Stimulated activated CD4-positive, alpha-beta T cell treated with anti-CD3 and anti-CD28 coated beads, Interleukin-4, amount 100 ng/mL, for 4 hours (primary cell): ENCODE measurements around the gene HIPK1.

ENCODE experiments used
- DNase-seq, 2 experiments: peaks; one replicate each; pipeline ENCODE4 v3.0.0-alpha.2; 2020

HIPK1 gene

GRCh38 chr1:113913887-113914664, 15.0 kb upstream of the HIPK1 start:
- no peak for DNase-seq

GRCh38 chr1:113916974-113917373, 12.2 kb upstream of the HIPK1 start:
- DNase-seq, result no peak

GRCh38 chr1:113917400-113918082, 11.6 kb upstream of the HIPK1 start:
- DNase-seq, result no peak

DNA sequence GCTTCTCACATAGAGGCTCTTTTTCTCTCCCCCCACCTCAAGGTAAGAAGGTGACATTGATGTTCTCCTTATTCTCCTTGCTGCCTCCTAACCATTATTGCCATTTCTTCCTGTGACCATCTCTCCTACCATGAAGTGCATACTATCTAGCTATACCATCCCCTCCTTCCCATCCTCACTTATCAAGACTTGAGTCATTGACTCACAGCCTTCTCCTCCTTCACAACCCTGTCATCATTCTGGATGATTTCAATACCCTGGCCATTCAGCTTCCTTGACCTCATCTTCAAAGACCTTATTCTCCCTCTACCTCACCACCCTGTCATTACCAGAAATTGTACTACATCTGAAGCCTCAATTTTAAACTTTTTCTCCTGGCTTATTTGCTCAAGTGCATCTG, 10.9 kb upstream of the HIPK1 start:
- DNase-seq, result no peak

- DNase-seq, result no peak
Measured at GRCh38 chr1:113922957-113923356, 6.2 kb upstream of the HIPK1 start.

DNA sequence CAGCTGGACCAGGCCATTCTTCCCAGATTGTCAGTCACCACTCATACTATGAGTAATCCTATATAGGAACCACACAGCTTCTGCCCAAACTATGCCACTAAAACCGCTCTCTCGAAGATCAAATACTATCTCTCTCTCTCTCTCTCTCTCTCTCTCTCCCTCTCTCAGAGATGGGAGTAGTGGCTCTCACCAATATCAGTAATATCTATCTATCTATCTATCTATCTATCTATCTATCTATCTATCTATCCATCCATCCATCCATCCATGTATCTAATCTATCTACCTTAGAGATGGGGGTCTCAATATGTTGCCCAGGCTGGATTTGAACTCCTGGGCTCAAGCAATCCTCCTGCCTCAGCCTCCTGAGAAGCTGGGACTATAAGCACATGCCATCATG, 4.7 kb upstream of the HIPK1 start:
- DNase-seq, result no peak

DNA sequence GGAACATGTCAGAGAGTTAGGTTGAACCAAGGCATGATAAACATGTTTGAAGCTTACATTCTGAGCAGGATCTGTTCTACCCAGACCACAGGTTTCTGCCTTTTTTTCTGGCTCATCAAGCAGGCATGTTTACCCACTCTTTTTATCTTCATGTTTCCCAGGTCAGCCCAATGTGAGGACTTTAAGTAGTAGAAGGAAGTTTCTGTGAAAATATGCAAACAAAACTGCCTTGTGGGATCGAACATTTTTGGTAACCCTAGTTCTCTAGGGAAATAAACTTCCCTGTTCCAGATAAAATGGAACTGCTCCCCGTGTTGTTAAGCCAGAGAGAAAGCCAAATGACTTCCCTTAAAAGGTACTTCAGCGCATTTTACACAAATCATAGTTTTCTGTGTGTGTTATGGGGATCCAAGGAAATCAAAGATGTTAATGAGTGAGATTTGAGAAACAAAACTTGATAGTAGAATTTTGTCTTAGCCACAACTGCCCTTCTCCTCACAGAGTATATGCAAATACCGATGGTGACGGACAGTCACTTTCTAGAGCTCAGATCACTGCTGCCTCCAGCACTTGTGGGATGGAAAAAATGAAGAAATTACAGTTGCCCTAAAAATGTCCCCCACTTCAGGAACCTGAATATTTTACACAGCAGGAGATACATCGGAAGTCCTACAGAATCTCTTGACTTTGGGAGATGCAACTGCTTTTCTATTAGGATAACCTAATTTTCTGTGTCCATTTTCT, 765 bp upstream of the HIPK1 start:
- no peak for DNase-seq

DNA sequence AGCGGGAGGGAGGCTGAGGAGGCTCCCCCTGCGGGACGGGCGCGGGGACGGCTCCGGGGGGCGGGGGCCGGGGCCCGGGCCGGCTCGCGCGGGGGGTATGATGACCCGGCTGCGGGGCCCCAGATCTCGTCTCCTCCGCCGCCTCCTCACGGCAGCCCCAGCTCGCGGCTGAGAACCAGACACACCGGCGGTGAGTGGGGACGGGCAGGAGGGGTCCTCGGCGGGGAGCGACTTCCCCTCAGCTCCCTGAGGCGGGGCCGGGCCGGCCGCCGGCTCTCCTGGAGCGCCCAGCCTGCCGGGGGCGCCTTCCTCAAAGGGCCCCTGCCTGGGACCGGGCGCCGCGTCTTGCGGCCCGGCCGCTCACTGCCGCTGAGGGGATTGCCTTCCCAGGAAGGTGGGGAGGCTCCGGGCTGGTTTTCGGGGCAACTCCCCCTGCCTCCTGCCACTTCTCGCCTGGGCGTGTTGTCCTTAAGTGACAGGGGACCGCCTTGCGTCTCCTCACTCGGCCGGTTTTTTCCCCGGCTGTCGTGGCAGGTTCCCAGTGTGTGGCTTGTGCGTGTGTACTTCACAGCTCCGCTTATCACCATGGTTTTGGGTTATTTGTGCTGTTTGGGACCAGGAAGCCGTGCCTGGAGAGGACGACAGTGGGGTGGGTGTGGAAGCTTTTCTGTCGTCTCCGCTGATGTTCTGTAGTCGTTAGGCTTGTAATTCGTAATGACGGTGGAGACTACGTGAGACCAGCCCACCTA, 800 bp downstream of the HIPK1 start:
- DNase-seq, result peak; percentile 44 to 51

- DNase-seq, result peak; percentile 27 to 57
Measured at GRCh38 chr1:113930499-113931161, 1.5 kb downstream of the HIPK1 start.

- DNase-seq, result no peak
Measured at GRCh38 chr1:113931451-113931851, 2.3 kb downstream of the HIPK1 start.

DNA sequence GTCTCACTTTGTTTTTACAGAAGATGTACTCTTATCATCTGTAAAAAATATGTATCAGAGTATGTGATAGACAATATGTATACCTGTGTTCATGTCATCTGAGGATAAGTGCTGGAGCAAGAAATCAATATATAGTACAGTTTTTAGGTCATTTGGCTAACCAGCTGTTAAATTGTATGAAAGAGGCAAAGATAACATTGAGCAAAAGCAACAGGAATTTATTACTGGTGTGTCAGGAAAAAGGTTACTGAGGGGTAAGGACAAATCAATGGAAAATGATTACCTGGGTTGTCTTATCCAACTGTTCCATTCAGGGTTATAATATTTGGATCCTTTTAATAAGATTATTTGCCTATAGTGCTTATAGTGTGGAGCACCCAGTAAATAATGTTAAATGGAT, 4.9 kb downstream of the HIPK1 start:
- no peak for DNase-seq

DNA sequence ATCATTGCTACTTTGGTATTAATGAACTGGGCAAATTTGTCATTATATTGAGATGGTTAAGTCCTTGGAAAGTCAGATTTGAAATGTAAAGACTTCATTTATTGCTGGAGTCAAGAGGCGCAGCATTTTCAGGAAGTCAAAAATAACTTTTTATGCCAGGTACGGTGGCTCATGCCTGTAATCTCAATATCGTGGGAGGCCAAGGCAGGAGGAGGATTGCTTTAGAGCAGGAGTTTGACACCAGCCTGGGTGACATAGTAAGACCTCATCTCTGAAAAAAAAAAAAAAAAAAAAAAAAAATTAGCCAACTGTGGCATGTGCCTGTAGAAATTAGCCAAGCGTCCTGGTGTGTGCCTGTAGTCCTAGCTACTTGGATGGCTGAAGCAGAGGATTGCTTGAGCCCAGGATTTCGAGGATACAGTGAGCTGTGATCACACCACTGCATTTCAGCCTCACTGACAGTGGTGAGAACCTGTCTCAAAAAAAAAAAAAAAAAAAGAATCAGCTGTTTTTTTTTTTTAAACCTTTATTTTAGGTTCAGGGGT, 5.5 kb downstream of the HIPK1 start:
- no peak for DNase-seq

DNA sequence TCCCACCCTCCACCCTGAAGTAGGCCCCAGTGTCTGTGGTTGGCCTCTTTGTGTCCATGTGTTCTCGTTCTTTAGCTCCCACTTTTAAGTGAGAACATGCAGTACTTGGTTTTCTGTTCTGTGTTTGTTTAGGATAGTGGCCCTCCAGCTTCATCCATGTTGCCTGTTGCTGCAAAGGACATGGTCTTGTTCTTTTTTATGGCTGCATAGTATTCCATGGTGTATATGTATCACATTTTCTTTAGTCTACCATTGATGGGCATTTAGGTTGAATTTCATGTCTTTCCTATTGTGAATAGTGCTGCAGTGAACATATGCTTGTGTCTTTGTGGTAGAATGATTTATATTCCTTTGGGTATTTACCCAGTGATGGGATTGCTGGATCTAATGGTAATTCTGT, 6.1 kb downstream of the HIPK1 start:
- DNase-seq, result no peak

GRCh38 chr1:113935970-113936369, 6.8 kb downstream of the HIPK1 start:
- DNase-seq, result no peak

DNA sequence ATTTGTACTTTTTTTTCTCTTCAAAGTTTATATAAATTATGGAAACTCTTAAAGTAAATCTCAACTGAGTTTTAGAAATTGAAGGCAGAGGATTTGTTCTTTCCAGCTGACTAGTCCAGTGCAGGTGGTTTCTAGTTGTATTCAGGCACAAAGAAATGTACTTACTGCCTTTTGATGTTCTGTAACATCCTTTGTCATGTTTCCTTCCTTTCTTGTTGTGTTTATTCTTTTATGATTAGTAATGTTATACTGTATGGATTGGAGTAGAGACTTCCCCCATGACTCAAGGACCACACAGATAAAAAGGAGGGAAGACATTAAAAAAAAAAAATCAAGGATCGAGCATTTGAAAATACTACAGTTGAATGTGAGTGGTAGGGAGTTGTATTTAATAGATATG, 8.0 kb downstream of the HIPK1 start:
- DNase-seq, result no peak

DNA sequence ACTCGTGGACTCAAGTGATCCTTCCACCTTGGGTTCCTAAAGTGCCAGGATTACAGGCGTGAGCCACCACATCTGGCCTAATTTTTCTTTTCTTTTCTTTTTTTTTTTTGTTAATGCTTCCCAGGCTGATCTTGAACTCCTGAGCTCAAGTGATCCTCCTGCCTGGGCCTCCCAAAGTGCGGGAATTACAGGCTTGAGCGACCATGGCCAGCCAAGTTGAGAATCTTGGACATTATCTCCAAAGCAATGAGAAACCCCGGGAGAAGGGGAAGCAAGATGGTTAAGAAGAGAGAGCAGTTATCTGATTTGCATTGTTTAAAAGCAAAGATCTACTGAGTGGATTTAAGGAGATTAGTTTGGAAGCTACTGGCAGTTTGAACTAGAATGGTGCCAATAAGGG, 9.1 kb downstream of the HIPK1 start:
- no peak for DNase-seq

DNA sequence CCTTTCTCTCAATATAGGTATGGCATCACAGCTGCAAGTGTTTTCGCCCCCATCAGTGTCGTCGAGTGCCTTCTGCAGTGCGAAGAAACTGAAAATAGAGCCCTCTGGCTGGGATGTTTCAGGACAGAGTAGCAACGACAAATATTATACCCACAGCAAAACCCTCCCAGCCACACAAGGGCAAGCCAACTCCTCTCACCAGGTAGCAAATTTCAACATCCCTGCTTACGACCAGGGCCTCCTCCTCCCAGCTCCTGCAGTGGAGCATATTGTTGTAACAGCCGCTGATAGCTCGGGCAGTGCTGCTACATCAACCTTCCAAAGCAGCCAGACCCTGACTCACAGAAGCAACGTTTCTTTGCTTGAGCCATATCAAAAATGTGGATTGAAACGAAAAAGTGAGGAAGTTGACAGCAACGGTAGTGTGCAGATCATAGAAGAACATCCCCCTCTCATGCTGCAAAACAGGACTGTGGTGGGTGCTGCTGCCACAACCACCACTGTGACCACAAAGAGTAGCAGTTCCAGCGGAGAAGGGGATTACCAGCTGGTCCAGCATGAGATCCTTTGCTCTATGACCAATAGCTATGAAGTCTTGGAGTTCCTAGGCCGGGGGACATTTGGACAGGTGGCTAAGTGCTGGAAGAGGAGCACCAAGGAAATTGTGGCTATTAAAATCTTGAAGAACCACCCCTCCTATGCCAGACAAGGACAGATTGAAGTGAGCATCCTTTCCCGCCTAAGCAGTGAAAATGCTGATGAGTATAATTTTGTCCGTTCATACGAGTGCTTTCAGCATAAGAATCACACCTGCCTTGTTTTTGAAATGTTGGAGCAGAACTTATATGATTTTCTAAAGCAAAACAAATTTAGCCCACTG, 11.5 kb downstream of the HIPK1 start:
- DNase-seq, result peak in 1 of 2 experiments; percentile 19

DNA sequence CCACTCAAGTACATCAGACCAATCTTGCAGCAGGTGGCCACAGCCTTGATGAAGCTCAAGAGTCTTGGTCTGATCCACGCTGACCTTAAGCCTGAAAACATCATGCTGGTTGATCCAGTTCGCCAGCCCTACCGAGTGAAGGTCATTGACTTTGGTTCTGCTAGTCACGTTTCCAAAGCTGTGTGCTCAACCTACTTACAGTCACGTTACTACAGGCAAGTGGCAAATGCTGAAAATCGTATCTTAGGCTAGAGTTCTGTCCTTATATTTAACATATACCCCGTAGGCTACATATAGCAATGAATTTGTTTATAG, 12.1 kb downstream of the HIPK1 start:
- no peak for DNase-seq

GRCh38 chr1:113942527-113942926, 13.4 kb downstream of the HIPK1 start:
- DNase-seq, result no peak

- no peak for DNase-seq
Measured at GRCh38 chr1:113943028-113943811, 14.1 kb downstream of the HIPK1 start.

DNA sequence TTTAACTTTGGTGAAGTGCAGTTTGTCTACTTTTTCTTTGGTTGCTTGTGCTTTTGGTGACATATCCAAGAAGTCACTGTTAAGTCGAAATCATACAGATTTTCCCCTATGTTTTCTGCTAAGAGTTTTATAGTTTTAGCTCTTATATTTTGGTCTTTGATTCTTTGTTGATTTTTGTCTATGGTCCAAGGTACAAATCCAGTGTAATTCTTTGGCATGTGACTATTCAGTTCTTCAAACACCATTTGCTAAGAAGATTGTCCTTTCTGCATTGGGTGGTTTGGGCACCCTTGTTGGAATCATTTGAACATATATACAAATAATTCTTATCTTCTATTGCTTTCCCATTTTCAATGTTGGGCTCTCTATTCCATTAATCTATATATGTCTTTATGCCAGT, 16.2 kb downstream of the HIPK1 start:
- DNase-seq, result no peak
